Measurements from ENCODE around the gene MXRA7. TPM values are rescaled to one million over a fixed set of nuclear protein-coding genes. Genes with fewer than 3 reads are reported as not detected.
A peak's percentile ranks its signal among the peaks of the same experiment; 100 is the strongest.

MXRA7 gene
- total and polyA plus RNA-seq, 2 donors (not counting 1 experiment from before 2014, with no cell fraction given) = 5.5 to 16.1 TPM

GRCh38 chr17:76738468-76738850, 27.7 kb upstream of the MXRA7 start:
- ChIA-PET POLR2A (interaction anchor here (0.6 to 5.6 kb wide), 3 partner anchors 12 to 1220 kb away, joined by 6 to 75 read pairs (median 7); partner anchors contain the start of genes JMJD6 and METTL23), CTCF (interaction anchor here (0.8 to 4.3 kb wide), 2 partner anchors 11 to 328 kb away, joined by 4 to 29 read pairs; partner anchors contain the start of genes JMJD6 and METTL23)
- ATAC-seq (ENCODE audit: low read depth) (no peak), DNase-seq (peak; percentile 53)
- Histone ChIP-seq H3K27me3 (replicated peaks in 1 of 4; ENCODE audit: control extremely low read depth in 1 of 4, control insufficient read depth in 3 of 4, insufficient read depth in 4 of 4, low read length in 3 of 4) (no peaks in the 10 kb centered on the region), H3K4me1 (ENCODE audit: control insufficient read depth in 2 of 2, insufficient read depth in 2 of 2, low read length in 2 of 2) (peaks cover 33% of the 10 kb centered on the region in 2 donors), H3K9me3 (ENCODE audit: control extremely low read depth in 1 of 3, control insufficient read depth in 2 of 3, insufficient read depth in 1 of 3, low read length in 2 of 3) (no peaks in the 10 kb centered on the region), H3K27ac (ENCODE audit: low read length in 2 of 2) (peak overlapping the region; percentile 95 to 97), H2AFZ (ENCODE audit: insufficient read depth, low read depth, low read length, poor library complexity, severe bottlenecking) (peak overlapping the region; percentile 84), H3K79me2 (ENCODE audit: control insufficient read depth, insufficient read depth, low read length) (peaks cover 64% of the 10 kb centered on the region), H3K36me3 (replicated peaks in 1 of 2; ENCODE audit: control extremely low read depth in 1 of 2, control insufficient read depth in 1 of 2, extremely low read depth in 1 of 2, insufficient read depth in 2 of 2, low read length in 1 of 2) (peaks cover 0 to 31% of the 10 kb centered on the region in 2 experiments), H4K20me1 (ENCODE audit: control insufficient read depth, insufficient read depth, low read length, poor library complexity, severe bottlenecking) (peaks cover 9% of the 10 kb centered on the region), H3K9ac (ENCODE audit: low read length) (peak overlapping the region; percentile 87), H3K4me3 (ENCODE audit: control extremely low read depth in 1 of 5, extremely low read depth in 1 of 5, insufficient read depth in 1 of 5, low read depth in 2 of 5, low read length in 4 of 5) (peak overlapping the region; percentile 95 to 99 (median 97)), H3K4me2 (replicated peaks; ENCODE audit: low read depth, low read length, poor library complexity, severe bottlenecking) (peak overlapping the region; percentile 92)
- Mint-ChIP-seq H3K27ac (peak overlapping the region; percentile 99), H3K9me3 (ENCODE audit: insufficient read depth) (no peaks in the 10 kb centered on the region), H3K4me1 (peaks cover 42% of the 10 kb centered on the region), H3K4me3 (peak overlapping the region; percentile 97), H3K27me3 (no peaks in the 10 kb centered on the region)
- intact Hi-C loops (cut with micrococcal nuclease) = loop anchor here (5.0 kb wide), 3 partner anchors 404 to 1221 kb away; partner anchors contain the start of genes CASKIN2, SEC14L1, TNRC6C and TSEN54
- no peak for TF ChIP-seq EZH2 (IDR thresholded peaks at IDR 0.05; ENCODE audit: borderline replicate concordance, insufficient read depth, low read depth, low read length, poor library complexity, severe bottlenecking)
- no peak for TF ChIP-seq CTCF (IDR thresholded peaks at IDR 0.05)
- no CpG with 5 or more reads among the region's 7 CpGs for WGBS (ENCODE audit: insufficient coverage)

Measured in B cell (primary cell).